Measurements from ENCODE around the gene CADM3.

CADM3 gene

GRCh38 chr1:159161719-159162026, 9.7 kb upstream of the CADM3 start:
- Histone ChIP-seq H4K20me1 (ENCODE audit: insufficient read depth, low read length) (no peaks in the 10 kb centered on the region), H3K4me3 (ENCODE audit: low read depth in 1 of 2, low read length in 2 of 2) (no peak overlapping the region), H3K27ac (ENCODE audit: low read length) (no peak overlapping the region), H3K9ac (ENCODE audit: low read depth, low read length) (no peak overlapping the region), H3K9me3 (ENCODE audit: insufficient read depth, low read length, severe bottlenecking) (no peaks in the 10 kb centered on the region), H2AFZ (ENCODE audit: low read depth, low read length) (no peak overlapping the region), H3K79me2 (ENCODE audit: insufficient read depth, low read length) (no peaks in the 10 kb centered on the region), H3K36me3 (ENCODE audit: insufficient read depth, low read length) (no peaks in the 10 kb centered on the region), H3K4me2 (ENCODE audit: insufficient read depth, low read length) (no peak overlapping the region), H3K27me3 (ENCODE audit: insufficient read depth, low read length, poor library complexity) (peaks cover 10% of the 10 kb centered on the region), H3K4me1 (ENCODE audit: insufficient read depth, low read length) (no peaks in the 10 kb centered on the region)
- TF ChIP-seq CTCF (IDR thresholded peaks at IDR 0.05; ENCODE audit: borderline replicate concordance, extremely low read depth, low read length, poor library complexity, severe bottlenecking): no peak
- TF ChIP-seq EZH2 (IDR thresholded peaks at IDR 0.05; ENCODE audit: borderline replicate concordance, low read depth, low read length, severe bottlenecking): no peak
- ATAC-seq (ENCODE audit: insufficient read depth, low read depth): no peak
- no peak for DNase-seq

- H3K4me2 ChIP-seq (ENCODE audit: insufficient read depth, low read length): no peak overlapping the region
- no peak overlapping the region for H3K27ac ChIP-seq (ENCODE audit: low read length)
- H3K79me2 ChIP-seq (ENCODE audit: insufficient read depth, low read length): no peaks in the 10 kb centered on the region
- DNase-seq (no peak), ATAC-seq (ENCODE audit: insufficient read depth, low read depth) (no peak)
- H2AFZ ChIP-seq (ENCODE audit: low read depth, low read length): no peak overlapping the region
- H3K4me1 ChIP-seq (ENCODE audit: insufficient read depth, low read length): no peaks in the 10 kb centered on the region
- no peaks in the 10 kb centered on the region for H4K20me1 ChIP-seq (ENCODE audit: insufficient read depth, low read length)
- H3K36me3 ChIP-seq (ENCODE audit: insufficient read depth, low read length): no peaks in the 10 kb centered on the region
- H3K27me3 ChIP-seq (ENCODE audit: insufficient read depth, low read length, poor library complexity): peaks cover 16% of the 10 kb centered on the region
- TF ChIP-seq CTCF (IDR thresholded peaks at IDR 0.05; ENCODE audit: borderline replicate concordance, extremely low read depth, low read length, poor library complexity, severe bottlenecking) (no peak), EZH2 (IDR thresholded peaks at IDR 0.05; ENCODE audit: borderline replicate concordance, low read depth, low read length, severe bottlenecking) (no peak)
- H3K9ac ChIP-seq (ENCODE audit: low read depth, low read length): no peak overlapping the region
- no peak overlapping the region for H3K4me3 ChIP-seq (ENCODE audit: low read depth in 1 of 2, low read length in 2 of 2)
- no peaks in the 10 kb centered on the region for H3K9me3 ChIP-seq (ENCODE audit: insufficient read depth, low read length, severe bottlenecking)
These were observed 8.7 kb upstream of the CADM3 start for GRCh38 chr1:159162516-159163265.

- ATAC-seq (ENCODE audit: insufficient read depth, low read depth): no peak
- no peak overlapping the region for H3K4me3 ChIP-seq (ENCODE audit: low read depth in 1 of 2, low read length in 2 of 2)
- H4K20me1 ChIP-seq (ENCODE audit: insufficient read depth, low read length): no peaks in the 10 kb centered on the region
- no peak overlapping the region for H3K27ac ChIP-seq (ENCODE audit: low read length)
- no peak for DNase-seq
- peaks cover 25% of the 10 kb centered on the region for H3K27me3 ChIP-seq (ENCODE audit: insufficient read depth, low read length, poor library complexity)
- no peaks in the 10 kb centered on the region for H3K36me3 ChIP-seq (ENCODE audit: insufficient read depth, low read length)
- no peak overlapping the region for H3K4me2 ChIP-seq (ENCODE audit: insufficient read depth, low read length)
- H3K4me1 ChIP-seq (ENCODE audit: insufficient read depth, low read length): no peaks in the 10 kb centered on the region
- H2AFZ ChIP-seq (ENCODE audit: low read depth, low read length): no peak overlapping the region
- H3K9ac ChIP-seq (ENCODE audit: low read depth, low read length): no peak overlapping the region
- TF ChIP-seq EZH2 (IDR thresholded peaks at IDR 0.05; ENCODE audit: borderline replicate concordance, low read depth, low read length, severe bottlenecking) (no peak), CTCF (IDR thresholded peaks at IDR 0.05; ENCODE audit: borderline replicate concordance, extremely low read depth, low read length, poor library complexity, severe bottlenecking) (no peak)
- H3K9me3 ChIP-seq (ENCODE audit: insufficient read depth, low read length, severe bottlenecking): no peaks in the 10 kb centered on the region
- no peaks in the 10 kb centered on the region for H3K79me2 ChIP-seq (ENCODE audit: insufficient read depth, low read length)
These were observed 7.7 kb upstream of the CADM3 start for GRCh38 chr1:159163614-159164228.
